Vagina (tissue), 2 donors: ENCODE results near the gene RHOA.

Source experiments
- POLR2A ChIP-seq, 2 donors: fragments of 450-650 bp; IDR thresholded peaks; one replicate each; pipeline ENCODE4 v1.6.1; 2017; ENCODE audit warnings: antibody characterized with exemption in 2 of 2, mild to moderate bottlenecking in 2 of 2, moderate library complexity in 2 of 2
- TF ChIP-seq, protein P1 (sequence below), 3 experiments: fragments of 450-650 bp in 2 of 3; fragments of 200-600 bp in 1 of 3; sonication (generic) in 1 of 3; IDR thresholded peaks; one replicate each; pipeline ENCODE4 v1.5.1; 2017 to 2019; ENCODE audit warnings: antibody characterized with exemption in 3 of 3, mild to moderate bottlenecking in 2 of 3, moderate library complexity in 2 of 3

DNA sequence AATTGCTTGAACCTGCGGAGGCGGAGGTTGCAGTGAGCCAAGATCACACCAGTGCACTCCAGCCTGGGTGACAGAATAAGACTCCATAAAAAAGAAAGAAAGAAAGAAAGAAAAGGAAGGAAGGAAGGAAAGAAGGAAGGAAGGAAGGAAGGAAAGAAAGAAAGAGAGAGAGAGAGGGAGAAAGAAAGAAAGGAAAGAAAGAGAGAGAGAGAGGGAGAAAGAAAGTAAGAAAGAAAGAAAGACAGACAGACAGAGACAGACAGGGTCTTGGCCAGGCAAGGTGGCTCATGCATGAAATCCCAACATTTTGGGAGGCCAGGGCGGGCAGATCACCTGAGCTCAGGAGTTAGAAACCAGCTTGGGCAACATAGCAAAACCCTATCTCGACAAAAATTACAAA lies 41.8 kb upstream of the RHOA start:
- TF ChIP-seq, protein P1, sequence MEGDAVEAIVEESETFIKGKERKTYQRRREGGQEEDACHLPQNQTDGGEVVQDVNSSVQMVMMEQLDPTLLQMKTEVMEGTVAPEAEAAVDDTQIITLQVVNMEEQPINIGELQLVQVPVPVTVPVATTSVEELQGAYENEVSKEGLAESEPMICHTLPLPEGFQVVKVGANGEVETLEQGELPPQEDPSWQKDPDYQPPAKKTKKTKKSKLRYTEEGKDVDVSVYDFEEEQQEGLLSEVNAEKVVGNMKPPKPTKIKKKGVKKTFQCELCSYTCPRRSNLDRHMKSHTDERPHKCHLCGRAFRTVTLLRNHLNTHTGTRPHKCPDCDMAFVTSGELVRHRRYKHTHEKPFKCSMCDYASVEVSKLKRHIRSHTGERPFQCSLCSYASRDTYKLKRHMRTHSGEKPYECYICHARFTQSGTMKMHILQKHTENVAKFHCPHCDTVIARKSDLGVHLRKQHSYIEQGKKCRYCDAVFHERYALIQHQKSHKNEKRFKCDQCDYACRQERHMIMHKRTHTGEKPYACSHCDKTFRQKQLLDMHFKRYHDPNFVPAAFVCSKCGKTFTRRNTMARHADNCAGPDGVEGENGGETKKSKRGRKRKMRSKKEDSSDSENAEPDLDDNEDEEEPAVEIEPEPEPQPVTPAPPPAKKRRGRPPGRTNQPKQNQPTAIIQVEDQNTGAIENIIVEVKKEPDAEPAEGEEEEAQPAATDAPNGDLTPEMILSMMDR (IDR thresholded peaks at IDR 0.05), result no peak
- TF ChIP-seq POLR2A (IDR thresholded peaks at IDR 0.05), result no peak
